Measurements from ENCODE around the gene OR51D1.

OR51D1 gene, protein sequence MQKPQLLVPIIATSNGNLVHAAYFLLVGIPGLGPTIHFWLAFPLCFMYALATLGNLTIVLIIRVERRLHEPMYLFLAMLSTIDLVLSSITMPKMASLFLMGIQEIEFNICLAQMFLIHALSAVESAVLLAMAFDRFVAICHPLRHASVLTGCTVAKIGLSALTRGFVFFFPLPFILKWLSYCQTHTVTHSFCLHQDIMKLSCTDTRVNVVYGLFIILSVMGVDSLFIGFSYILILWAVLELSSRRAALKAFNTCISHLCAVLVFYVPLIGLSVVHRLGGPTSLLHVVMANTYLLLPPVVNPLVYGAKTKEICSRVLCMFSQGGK

DNA sequence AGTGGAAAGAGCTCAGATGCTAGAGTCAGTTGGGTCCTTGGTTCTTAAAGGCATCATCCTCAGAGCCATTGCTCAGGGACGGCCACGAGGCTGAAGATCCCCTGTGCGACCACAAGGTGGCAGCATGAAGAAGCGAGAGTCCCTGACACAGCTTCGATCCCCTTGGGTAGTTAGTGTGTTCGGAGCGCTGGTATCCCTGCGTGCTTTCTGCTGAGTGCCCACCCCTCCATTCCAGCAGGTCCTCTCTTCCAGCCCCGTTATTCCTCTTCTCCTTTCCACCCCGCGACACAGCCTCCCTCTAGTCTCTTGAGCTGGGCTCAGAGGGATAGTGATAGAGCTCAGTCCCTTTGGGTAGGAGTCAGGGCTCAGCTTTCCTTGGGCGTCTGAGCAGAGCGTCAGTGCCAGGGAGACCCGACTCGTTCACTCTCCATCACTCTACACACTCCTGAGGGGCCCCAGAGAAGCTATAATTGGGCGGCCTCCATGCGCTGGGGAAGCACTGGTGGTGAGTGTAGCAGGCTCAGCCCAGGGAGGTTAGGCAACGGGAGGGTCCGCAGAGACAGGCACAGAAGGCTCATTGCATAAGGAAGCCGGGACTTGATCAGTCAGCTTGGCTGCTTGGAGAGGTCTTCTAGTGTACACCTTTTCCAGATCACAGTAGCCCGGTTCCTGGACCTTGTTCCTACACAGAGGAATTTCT is at the start of gene OR51D1:
OR51D1 (plus strand) TSS at position 516 of the 700 bp plus-strand sequence. CDS start 2,314 bp downstream, outside the sequence.
- peak; percentile 30 to 41 for DNase-seq (ENCODE audit: low read depth in 2 of 2)

GRCh38 chr11:4589017-4589416 is 48.3 kb upstream of the OR51D1 start:
- DNase-seq (ENCODE audit: low read depth in 2 of 2), result no peak

GRCh38 chr11:4593739-4594138 is 43.5 kb upstream of the OR51D1 start, which contains the start of gene OR52I1:
TSS of gene OR52I1 (plus strand) at chr11:4594039. CDS start at chr11:4594039, 0 bp downstream.
- DNase-seq (ENCODE audit: low read depth in 2 of 2), result no peak

DNA sequence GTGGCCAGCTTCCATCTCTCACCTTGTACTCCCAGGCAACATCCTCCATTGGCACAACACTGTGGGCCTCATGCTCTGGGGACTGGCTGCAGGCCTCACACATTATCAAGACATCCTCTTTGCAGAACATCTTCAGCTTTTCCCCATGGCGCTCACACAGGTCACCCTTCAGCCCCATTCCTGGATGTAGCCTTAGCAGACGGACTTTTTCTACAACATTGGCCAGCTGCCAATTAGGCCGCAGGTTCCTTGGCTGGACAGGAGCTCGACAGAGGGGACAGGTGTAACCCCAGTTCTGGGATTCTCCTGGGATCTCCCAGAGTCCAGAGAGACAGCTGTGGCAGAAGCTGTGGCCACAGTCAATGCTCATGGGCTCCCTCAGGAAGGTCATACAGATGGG is 32.2 kb upstream of the OR51D1 start:
- no peak for DNase-seq (ENCODE audit: low read depth in 2 of 2)

DNA sequence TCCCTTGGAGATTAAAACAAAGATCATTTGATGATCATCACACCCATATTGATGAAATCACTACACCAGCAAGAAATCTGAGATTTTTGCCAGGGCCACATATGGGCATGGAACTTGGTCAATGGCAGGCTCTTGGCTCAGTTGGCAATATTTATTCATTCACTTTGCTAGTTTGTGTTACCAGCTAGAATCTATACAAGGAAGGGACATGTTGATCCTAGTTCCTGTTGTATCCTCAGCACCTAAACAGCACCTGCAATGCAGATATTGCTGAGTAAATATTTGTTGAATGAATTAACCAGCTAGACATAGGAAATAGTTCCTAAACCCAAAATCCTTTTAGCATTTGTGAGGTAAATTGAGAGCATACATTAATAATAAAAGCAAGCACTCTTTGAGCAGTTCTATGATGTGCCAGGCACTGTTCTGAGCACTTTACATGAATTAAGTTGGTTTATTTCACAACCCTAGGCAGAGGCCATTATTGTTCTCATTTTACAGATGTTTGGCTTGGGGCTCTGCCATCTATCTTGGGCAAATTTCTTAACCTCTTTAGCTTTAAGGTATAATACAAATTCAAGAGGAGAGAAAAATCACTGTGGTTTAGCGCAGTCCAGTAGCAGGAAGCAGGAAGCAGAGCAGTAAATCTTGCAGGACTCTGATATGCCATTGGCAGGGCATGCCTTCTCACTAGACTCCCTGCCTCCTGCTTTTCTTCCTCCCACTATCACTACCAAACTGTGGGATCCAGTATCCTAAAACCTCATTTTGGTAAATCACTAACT is 30.9 kb upstream of the OR51D1 start:
- no peak for DNase-seq (ENCODE audit: low read depth in 2 of 2)

- DNase-seq (ENCODE audit: low read depth in 2 of 2), result no peak
These were observed 30.2 kb upstream of the OR51D1 start for GRCh38 chr11:4607096-4607495.

DNA sequence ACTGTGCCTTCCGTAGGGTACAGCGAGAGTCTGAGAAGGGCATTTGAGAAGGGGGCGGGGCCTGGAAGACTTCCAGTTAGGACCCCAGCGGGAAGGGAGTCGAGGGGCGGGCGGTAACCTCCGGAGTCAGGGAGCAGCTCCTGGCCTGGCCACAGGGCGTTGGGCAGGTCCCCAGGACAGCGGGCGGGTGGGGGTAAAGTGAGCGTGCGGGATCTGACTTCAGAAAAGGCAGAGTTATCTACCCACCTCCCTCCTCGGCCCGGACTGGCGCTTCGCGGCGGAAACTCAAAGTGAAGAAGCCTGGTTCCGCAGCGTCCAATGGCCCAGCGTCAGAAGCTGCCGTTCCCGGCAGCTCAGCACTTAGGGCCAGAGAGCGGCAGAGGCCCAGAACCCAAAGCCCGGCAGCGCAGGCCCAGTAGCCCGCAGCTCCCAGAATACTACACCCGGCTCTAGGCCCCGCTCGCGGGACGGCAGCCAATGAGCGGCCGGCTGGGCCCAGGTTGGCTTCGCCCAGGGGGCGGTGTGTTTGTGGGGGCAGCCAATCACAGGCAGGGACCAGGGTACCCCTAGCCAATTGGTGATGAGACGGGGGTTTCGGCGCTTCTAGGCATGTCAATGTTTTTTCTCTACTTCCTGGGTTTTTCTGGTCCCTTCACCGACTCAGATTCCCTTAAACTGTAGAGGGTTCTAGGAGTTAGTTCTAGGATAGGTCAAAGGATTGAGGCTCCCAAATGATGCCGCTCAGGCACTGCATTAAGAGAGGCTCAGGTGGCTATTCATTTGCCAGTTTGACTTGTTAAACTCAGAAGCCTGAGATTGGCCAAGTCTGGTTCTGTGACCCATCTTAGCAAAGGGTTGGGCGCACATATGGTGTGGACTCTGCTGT is 29.3 kb upstream of the OR51D1 start, which contains the start of gene TRIM68:
TRIM68 (minus strand) TSS at position 451 of the 886 bp plus-strand sequence. CDS start 2,727 bp downstream, outside the sequence.
- peak; percentile 86 to 88 for DNase-seq (ENCODE audit: low read depth in 2 of 2)

DNA sequence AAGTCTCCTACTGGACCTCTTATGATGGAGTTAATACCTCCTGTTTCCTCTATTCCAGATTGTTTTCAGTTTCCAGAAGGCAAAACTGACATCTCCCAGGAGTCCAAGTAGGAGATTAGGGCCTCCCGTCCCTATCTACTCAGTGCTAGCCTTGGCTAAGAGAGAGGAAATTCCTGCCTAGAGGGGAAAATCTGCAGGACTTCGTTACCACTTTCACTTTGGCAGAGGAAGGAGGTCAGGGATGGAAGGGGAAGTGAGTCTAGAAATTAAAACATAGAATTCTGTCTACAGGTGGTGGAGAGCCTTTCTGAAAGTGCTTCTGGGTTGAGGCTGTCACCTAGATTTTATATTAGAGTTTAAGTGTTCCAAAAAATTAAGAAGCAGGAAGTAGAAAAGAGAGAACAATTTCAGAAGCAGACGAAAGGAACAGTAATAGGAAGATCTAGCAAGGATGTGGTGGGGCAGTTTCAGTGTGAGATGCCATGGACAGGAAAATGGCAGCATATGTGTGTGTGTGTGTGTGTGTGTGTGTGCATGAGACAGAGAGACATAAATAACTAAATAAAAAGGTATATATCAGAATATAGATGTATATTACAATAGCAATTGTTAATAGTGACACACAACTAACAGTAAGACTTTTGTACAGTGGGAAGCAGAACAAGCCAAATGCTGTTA is 26.9 kb upstream of the OR51D1 start:
- no peak for DNase-seq (ENCODE audit: low read depth in 2 of 2)

DNA sequence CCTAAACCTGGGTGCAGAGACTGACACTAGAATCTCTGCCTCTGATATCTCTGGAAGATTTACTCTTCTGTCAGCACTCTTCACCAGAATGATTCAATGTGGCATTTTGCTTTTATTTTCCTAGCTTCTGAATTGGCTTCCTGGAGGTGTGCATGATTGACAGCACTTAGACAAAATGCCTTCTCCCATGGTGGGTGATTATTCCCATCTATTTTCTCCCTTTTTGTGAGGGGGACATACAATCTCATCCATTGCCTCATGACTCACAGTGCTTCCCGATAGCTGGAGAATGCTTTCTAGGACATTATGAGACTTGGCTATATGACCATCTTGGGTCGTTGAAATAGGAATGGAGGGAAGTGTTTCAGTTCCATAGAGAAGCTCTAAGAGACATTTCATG is 25.3 kb upstream of the OR51D1 start:
- DNase-seq (ENCODE audit: low read depth in 2 of 2), result no peak

DNA sequence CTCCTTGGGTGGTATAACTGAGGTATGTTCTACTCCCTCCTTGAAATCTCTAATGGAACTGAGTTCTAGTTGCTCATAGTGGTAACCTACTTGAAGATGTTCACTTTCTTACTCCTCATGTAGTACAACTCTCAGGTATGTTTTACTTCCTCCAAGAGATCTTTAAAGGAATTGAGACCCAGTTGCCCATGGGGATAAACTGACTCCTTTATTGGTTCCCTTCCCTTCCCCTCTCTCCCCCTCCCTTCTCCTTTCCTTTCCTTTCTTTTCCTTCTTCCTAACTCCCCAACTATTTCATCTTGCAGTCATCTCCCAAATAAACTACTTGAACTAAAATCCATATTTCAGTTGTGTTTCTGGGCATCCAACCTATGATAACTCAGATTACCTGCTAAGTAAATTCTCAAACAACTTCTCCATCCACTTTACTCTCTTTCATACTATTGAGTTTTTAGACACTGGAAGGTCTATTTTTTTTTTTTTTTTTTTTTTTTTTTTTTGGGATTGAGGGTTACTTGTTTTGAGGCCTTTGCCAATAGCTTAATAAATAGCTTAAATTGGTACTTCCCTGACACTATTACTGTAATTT is 21.3 kb upstream of the OR51D1 start:
- DNase-seq (ENCODE audit: low read depth in 2 of 2), result no peak

DNA sequence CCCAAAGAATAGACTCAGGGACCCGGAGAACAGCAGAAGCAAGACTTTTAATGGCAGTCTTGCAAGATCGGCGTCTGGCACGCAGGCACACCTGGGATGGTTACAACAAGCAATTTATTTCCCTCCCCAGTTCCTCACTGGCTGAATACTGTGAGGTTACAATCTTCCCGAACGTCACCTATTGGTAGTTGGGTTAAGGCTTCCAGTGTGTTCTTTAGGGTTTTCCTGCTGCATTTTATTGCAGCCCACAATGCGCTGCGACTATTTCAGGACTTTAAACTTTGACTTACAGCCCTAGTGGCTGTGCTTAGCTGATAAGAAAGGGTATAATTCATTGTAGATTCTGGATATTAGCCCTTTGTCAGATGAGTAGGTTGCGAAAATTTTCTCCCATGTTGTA is 17.8 kb upstream of the OR51D1 start:
- no peak for DNase-seq (ENCODE audit: low read depth in 2 of 2)

GRCh38 chr11:4626207-4627099 is 10.8 kb upstream of the OR51D1 start:
- DNase-seq (ENCODE audit: low read depth in 2 of 2), result peak in 1 of 2 donors; percentile 5

DNA sequence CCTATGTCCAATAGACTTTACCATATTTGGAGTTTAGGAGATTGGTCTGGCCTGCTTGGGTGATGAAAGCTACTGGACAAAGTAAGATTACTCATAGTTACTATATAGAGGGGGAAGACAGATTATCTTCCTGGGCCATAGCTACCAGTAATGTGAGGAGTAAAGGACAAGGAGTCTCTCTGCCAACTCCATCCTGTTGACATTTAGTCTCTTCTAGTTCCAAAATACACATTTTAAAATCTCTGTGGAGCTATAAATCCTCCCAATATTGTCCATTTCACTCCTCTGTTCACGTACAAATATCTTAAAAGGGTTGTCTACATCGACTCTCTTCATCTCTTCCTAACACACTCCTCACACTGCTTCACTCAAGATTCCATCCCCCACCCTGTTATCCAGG is 1.1 kb upstream of the OR51D1 start:
- no peak for DNase-seq (ENCODE audit: low read depth in 2 of 2)

DNA sequence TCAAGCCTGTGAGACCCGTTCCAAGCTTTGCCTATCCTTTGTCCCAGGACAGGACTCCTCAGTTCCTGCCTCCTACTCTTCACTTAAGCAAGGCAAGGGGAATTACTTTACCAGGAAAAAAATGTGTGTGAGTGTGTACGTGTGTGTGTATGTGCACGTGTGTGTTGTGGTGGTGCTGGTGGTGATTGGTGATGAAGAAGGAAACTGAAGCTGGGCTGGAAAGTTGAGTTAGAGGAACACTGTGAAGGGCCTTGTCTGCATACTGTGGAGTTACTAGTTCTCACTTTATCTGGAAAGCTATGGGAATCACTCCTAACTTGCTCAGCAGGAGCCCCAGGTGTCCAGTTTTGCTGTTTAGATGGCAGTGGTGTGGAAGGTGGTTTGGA is 378 bp downstream of the OR51D1 start:
- no peak for DNase-seq (ENCODE audit: low read depth in 2 of 2)

GRCh38 chr11:4639931-4640330 is 2.7 kb downstream of the OR51D1 start:
- no peak for DNase-seq (ENCODE audit: low read depth in 2 of 2)

DNA sequence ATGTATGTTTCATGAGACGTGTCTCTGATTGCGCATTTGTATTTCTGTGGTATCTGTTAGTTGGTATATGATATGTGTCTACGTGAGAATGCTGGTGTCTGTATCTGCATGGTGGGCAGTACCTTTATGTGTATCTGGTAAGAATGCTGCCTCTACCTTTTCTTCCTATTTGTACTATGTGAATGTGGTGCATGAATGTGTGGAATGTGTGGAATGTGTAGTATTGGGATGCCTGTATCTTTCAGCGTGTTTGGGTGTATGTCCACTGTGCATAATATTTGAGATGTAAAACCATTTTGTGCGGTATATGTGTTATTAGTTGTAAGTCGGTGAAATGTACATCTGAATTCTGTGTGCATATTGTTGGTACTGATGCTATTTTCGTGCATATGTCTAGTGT is 4.2 kb downstream of the OR51D1 start:
- no peak for DNase-seq (ENCODE audit: low read depth in 2 of 2)

DNA sequence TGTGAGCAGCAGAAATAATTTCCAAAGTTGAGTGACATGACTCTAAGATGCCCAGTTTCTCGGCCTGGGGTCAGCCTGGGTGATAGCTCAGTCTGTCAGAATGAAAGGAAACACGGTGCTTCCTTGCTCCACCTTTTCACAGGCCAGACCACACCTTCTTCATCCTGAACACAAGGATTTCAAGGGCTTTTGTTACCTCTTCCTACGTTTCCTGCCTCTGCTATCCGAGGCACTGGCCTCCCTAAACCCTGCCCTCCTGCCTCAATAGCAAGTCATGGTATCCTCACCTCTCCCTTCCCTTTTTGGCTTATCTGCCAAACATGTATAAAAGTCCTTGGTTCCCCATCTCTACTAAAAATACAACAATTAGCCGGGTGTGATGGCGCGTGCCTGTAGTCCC is 4.8 kb downstream of the OR51D1 start:
- DNase-seq (ENCODE audit: low read depth in 2 of 2), result no peak

GRCh38 chr11:4643076-4643475 is 5.8 kb downstream of the OR51D1 start:
- no peak for DNase-seq (ENCODE audit: low read depth in 2 of 2)

- DNase-seq (ENCODE audit: low read depth in 2 of 2), result no peak
These were observed 6.4 kb downstream of the OR51D1 start, which contains the start of gene OR51E1 for GRCh38 chr11:4643682-4644081. TSS of gene OR51E1 (plus strand) at chr11:4643982. CDS start at chr11:4652527, 8,545 bp downstream.
